HK-2 (cell line): ENCODE results near the gene CFAP300.

Source experiments
- DNase-seq: peaks from one replicate; pipeline ENCODE4 v3.0.0-alpha.2; 2018; ENCODE audit not compliant: unreplicated experiment

CFAP300 gene

DNA sequence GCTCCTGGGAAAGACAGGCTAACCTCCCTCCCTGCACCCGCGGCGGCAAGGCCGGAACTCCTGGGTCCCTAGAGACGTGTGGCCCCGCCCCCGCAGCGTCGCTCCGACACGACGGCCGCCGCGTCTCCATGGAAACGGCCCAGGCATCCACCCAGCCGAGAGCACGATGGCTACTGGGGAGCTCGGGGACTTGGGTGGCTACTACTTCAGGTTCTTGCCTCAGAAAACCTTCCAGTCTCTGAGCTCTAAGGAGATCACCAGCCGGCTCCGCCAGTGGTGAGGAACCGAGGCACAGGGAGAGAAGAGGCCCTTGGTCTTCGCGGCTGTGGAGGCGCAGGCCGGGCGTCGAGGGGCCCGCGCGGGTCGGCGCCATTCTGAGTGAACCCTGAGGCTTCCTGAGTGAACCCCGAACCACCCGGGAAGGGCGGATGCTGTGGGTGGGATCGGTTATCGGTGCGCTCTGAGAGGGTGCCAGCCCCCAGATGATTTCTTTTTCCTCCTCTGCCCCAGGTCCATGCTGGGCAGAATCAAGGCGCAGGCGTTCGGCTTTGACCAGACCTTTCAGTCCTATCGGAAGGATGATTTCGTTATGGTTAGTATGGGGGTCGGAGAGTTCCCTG is at the start of gene CFAP300:
Gene CFAP300, plus strand, starts transcription at position 133 of the 620 bp plus-strand sequence. Its CDS starts 34 bp downstream, at position 167.
- peak; percentile 73 for DNase-seq

DNA sequence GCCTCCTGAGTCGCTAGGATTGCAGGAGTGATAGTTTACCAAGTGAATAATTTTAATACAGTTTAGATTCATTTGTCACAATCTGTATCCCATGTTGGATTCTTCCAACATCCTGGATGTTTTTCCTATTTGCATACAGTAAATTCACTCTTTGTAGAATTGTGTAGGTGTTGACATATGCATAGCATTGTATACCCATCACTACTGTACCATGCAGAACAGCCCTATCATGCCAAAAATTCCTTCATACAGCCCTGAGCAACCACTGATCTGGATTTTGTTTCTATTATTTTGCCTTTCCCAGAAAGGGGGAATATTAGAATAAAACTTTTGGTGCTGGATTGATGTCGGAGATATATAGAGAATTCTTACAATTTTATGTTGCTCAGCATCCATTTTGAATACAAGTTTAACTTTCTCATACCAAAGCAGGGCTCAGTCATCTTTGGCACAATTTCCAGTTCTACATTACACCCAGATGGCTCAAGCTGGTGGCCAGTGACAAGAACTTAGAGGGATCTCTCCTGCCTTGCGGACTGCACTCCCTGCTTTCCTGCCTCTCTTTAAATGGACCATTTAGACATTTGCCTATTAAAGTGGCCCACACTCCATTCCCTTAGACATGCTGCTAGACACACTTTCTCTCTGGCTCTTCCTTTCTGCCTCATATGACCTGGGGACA is 45.4 kb upstream of the CFAP300 start:
- no peak for DNase-seq

DNA sequence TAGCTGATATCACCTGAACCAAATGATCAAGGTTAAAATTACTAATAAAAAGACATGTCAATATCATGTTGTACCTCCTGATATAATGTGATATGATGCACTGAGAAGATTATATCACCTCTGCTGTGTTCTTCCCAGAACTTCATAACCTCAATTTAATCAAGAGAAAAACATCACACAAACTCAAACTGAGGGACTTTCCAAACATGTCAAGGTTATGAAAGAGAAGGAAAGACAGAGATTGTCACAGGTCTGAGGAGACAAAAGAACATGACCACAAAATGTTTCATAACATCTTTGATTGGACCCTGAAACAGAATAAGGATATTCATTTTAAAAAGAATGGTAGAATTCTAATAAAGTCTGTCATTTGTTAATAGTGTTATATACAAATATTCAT is 43.0 kb upstream of the CFAP300 start:
- no peak for DNase-seq

DNA sequence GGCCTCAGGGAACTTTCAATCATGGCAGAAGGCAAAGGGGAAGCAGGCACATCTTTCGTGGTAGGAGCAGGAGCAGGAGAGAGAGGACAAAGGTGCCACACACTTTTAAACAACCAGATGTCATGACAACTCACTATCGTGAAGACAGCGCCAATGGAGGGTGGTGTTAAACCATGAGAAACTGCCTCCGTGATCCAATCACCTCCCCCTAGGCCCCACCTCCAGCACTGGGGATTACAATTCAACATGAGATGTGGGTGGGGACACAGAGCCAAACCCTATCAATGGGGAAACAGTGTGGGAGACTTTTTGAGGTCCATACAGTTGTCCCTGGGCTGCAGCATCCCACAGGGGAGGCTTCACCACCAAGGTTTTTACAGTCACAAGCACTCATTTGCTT is 41.9 kb upstream of the CFAP300 start:
- no peak for DNase-seq

DNA sequence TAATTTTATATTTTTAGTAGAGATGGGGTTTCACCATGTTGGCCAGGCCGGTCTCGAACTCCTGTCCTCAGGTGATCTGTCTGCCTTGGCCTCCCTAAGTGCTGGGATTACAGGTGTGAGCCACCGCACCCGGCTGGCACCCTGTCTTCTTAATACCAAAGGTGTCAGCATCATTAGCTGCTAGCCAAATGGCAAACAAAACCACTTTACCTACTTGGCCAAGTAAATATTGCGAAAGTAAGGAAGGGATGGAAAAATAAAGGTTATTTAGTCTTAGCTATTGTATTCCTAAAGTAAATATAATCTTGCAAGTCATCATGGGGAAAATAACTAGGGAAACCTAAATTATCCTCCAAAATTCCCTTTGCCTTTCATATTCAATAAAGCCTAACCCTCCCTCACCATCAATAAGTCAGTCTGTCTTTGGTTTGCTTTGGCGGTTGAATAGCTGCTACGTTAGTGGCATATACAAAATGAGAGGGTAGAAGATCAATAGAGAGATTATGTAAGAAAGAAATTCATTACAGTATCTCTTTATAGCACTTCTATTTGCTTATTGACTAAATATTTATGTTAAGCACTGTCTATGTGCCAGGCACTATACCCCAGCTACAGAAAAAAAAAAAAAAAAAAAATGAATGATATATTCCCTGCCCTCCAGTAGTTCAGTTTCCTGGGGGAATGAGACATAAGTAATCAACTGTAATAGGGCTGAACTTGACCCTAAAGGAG is 40.2 kb upstream of the CFAP300 start:
- DNase-seq = no peak

DNA sequence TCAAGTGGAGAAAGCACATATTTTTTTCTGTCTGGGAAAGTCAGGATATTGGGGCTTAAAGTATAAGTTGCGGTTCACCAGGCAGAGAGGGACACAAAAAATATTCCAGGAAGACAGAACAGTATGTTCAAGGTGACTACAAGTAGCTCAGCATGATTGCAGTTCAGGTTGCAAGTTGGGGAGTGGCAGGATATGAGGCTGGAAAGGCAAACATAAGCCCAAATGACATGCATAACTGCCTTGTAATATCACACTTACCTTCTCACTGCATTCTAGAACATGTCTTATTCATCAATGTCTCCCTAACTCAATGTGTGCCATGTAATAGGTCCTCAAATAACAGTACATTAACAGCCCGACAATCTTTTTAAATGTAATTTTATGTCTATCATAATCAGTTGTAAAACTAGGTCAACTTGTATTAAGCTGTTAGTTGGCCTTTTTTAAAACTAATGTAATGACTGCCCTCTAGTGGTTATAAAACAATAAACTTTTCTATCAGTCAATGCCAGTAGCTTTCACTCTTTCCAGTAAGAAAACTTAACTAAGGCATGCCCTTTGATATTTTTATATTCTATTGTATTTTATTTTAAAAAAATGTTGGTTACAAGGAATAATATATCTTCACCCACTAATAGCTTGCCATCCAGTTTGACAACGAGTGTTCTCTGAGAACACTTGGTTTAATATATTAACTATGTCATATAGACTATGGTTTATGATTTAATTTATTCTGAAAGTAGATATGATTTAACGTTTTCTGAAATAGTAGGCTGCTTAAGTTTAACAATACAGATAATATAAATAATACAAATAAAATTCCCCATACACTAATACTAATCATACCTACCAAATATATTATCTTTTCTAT is 39.4 kb upstream of the CFAP300 start:
- DNase-seq = peak; percentile 4

DNA sequence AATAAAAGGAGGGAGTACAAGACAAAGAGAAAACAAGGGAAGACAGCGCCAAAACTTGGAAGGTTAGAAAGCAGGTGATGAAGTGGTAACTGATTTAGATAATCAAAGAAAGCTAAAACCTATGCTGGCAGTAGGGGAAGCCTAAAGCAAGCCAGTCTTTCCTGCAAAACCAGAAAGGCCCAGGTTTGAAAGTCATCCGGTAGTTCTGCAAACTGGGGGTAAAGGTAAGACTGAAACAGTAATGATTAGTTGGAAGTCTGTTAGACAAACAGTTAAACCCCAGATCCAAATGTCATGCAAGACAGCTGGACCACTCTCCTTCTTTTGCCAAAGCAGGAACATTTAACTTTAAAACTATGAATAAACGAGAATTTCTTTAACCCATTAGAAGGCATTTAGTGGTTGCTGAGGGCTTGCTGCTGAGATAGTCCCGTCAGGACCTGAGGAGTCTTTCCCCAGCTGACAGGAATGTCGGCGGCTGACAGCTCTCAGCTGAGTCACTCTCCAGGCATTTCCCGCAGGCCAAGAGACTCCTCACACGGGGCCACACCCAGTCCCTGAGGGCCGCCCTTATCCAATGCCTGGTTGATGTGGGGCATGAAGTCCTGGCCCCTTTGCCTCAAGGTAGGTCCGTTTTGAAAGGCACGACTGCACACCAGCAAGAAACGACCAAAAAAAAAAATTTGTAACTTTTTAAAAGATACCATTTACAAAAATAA is 36.3 kb upstream of the CFAP300 start:
- peak; percentile 77 for DNase-seq

DNA sequence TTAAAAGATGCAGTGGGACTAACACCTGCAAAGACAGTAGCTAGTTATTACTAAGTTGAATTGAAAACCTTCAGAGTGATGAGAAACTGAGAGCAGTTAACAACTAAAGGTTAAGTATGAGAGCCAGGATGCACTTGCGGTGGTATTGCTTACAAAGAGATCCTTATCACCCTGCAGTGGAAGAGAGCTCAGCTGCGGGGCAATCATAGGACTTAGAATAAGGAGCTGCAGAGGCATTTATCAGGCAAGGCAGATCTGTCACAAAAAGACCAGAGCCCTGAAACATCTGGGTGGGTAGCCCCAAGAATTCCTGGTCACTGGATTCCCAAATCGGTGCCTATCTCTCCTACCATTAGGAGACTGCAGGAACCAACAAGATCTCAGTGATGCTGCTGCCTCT is 34.3 kb upstream of the CFAP300 start:
- no peak for DNase-seq

DNA sequence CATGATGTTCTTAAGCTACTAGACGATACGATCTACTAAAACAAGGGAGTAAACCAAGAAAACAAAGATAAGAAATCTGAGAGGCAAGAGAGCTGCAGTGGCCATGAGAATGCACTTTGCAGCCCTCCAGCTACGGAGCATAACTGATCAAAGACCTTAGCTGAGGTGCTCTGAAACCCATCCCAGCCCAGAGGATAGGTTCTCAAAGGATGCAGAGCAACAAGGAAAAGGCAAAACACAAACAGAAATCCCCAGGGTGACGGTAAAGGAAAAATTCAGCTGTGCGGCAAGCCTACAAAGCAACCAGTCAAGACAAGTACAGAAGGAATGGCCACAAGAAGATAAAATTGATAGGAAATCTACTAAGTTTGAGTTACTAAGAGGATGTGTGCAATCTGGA is 32.5 kb upstream of the CFAP300 start:
- no peak for DNase-seq

DNA sequence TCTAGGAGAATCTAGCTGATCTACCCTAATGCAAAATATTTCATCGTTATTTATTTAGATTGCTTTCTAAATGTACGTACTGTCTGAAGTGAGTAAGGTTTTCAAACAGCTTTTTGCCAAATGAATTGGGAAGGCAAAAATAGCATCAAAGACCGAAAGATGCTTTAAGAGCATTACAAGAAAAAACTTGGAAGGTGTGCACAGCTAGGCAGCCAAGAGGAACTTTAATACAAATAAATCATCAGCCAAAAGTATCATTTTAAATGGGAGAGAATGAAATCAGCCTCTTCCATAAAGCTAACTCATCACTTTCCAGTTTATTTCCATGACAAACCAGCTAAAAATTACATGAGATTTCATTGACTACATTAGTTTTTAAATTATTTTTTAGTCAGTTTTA is 30.2 kb upstream of the CFAP300 start:
- no peak for DNase-seq

DNA sequence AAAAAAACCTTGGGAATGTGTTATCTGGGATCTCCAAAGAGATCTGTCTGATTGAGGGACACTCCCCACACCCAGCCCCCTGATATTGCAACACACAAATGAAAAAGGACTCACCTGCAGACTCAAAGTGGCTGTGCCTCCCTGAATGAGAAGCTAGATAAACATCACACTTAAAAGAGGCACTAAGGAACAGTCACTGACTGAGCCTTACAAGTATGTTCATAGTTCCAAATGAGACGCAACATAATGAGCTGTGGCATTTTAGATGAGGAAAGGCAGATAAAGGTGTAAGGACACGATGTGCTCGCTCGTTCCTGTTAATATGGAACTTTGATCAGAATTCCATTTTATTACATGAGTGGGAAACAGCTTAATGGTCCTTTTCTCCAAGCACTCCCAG is 21.0 kb upstream of the CFAP300 start:
- DNase-seq = no peak

DNA sequence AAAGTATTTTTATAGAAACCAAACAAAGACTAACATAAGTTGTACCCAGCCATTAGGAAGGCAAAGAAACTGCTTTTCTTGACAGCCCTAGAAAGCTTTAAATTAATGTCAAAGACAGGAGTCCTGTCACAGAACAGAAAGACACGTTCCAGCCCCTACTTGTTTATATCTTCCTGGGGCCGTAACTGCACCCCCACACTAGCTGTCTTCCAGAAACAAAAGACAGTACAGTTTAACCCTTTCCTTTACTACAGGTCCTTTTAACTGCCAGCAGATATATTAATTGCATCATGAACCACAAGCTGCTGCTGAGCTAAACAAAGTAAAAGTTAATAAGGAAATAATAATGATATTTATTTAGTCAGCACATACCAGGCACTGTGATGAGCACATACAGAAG is 20.3 kb upstream of the CFAP300 start:
- DNase-seq = no peak

DNA sequence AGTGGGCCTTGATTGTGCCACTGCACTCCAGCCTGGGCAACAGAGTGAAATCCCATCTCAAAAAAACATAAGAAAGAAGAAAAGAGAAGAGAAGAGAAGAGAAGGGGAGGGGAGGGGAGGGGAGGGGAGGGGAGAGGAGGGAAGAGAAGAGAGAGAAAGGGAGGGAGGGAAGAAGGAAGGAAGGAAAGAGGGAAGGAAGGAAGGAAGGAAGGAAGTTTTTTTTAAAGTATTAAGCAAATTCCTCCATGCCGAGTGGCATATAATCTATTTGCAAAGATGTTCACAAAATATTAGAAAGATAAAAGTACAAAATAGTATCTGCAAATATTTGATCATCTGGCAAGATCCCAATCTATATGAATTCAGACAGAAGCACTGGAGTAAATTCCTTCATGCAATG is 10.5 kb upstream of the CFAP300 start:
- DNase-seq = no peak

DNA sequence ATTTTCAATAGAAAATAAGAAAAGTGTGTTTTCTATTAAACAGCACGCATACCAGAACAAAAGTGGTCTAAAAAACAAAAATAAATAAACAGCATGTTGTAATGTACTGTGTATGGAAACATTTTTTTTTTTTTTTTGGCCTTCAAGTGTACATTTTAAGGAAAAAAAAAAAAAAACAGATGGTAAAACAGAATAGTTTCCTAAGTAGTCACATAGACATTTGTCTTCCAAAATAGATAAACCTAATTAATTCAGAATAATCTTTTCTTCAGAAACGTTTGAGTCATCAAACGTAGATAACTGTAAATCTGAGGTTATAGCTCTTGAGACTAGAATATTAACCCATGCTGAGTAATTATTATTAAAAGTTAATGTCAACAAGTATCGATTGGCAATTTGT is 396 bp upstream of the CFAP300 start:
- DNase-seq = no peak

DNA sequence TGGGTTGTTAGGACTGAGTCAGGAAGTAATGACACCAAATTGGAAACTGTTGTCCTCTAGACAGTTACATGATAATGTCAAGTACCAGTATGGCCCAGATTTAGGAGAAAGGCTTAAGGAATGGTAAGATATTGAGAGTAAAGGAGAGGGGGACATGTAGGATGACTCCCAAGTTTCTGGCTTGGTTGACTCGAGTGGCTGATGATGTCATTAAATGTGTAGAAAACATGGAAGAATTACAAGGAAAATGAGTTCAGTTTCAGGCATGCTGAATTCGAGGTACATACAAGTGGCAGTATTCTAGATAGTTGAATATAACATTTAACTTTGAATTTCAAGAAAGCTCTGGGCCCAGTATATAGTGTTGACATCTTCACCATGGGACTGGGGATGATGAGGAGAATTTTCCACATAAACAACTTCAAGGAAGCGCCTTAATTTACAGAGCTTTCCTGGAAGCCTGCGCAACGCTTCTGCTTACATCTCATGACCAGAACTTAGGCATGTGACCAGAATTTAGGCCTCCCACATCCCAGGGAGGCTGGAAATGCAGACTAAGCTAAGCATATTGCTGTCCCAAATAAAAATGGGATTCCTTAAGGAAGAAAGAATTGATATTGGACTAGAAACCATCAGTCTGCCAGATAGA is 3.8 kb downstream of the CFAP300 start:
- no peak for DNase-seq

DNA sequence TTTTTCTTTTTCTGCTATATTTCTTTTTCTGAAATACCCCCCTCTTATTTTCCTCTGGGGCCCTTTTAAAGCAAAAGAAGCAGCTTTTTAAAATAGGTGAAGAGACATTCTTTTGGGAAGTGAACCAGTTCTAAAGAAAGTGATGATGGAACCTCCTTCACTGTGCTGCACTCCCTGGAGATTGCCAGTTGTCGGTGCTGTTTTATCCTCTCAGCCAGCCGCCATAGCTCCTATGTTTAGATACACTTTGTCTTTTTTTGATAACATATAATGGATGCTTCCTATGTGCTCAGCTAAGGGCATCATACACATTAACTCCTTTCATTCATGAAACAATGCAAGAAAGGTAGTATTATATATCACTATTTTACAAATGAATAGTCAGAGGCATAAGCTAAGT is 14.0 kb downstream of the CFAP300 start:
- no peak for DNase-seq

DNA sequence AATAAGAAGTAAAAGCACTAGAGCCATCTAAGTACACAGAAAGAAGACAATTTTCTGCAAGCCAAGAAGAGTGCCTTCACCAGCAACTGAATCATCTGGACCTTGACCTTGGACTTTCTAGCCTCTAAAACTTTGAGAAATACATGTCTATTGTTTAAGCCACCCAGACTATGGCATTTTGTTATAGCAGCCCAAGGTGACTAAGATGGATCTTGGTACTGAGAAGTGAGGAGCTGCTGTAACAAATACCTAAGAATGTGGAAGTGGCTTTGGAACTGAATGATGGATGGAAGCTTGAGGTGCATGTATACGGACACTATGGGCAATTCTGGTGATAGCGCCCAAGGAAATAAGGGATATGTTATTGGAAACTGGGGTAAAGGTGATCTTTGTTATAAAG is 14.9 kb downstream of the CFAP300 start:
- DNase-seq = no peak

DNA sequence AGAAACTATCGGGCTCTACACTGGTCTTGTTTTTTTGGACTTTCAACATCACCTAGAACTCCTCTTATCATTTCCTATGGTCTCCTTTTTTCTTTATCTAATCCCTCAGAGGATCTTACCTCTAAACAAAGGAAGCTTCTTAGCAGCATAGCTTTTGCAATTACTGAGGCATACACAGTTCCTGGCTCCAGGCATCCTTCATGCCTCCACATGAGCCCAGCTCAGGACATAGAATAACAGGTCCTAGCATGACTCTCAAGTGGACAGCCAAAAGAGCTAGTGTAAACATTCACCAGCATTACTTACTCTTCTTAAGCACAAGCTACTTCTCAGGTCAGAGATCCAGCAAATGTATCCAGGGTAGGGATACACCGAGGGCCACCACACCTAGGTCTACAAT is 17.1 kb downstream of the CFAP300 start:
- no peak for DNase-seq

DNA sequence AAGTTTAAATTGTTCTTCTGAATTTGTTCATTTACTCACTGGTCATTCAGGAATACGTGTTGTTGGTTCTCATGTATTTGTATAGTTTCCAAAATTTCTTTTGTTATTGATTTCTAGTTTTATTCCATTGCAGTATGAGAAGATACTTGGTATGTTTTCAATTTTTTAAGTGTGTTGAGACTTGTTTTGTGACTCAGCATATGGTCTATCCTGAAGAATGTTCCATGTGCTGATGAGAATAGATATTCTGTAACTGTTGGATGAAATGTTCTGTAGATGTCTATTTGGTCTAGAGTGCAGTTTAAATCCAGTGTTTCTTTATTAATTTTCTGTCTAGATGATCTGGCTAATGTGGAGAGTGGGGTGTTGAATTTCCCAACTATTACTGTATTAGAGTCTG is 23.5 kb downstream of the CFAP300 start:
- DNase-seq = no peak

DNA sequence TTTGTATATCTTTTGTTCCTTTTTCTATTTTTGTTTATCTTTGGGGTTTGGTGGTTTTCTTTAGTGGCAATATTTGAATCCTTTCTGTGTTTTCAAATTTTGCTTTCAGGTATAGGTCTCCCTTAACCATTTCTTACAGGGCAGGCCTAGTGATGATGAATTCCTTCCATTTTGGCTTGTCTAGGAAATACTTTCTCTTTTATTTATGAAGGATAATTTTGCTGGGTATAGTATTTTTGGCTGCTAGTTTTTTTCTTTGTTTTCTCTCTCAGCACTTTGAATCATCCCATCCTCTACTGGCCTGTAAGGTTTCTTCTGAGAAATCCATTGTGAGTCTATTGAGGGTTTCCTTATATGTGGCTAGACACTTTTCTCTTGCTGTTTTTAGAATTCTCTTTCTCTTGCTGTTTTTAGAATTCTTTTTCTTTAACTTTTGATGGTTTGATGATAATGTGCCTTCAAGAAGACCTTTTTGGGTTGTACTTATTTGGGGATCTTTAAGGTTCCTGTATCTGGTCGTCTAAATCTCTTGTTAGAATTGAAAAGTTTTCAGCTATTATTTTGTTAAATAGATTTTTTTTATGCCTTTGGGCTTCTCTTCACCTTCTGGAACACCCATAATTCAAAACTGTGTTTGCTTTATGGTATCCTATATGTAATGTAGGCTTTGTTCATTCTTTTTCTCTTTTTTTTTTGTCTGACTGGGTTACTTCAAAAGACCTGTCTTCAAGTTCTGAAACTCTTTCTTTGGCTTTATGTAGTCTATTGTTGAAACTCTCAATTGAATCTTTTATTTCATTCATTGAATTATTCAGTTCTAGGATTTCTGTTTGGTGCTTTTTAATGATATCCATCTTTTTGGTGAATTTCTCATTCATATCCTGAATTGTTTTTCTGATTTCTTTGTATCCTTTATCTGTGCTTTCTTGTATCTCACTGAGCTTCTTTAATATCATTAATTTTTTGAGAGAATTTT is 24.5 kb downstream of the CFAP300 start:
- DNase-seq = no peak
